Left kidney (tissue), 2 donors: Measurements from ENCODE around the gene FAM131C. TPM values are rescaled to one million over a fixed set of nuclear protein-coding genes. Genes with fewer than 3 reads are reported as not detected.
"Not testable (repeated sequence)": the region's sequence is repeated elsewhere in the genome, so short reads cannot be mapped to it uniquely, and the experiment has no call there.

Experiments
- DNase-seq: peaks from one replicate; pipeline ENCODE4 v3.0.0-alpha.2; 2013
- polyA plus RNA-seq: library from polyadenylated mRNA; unstranded; fragments of 120-200 nt; gene quantifications from one replicate; pipeline ENCODE4 v1.2.1, GENCODE V29; 2013; ENCODE audit not compliant: insufficient read length

FAM131C gene
- polyA plus RNA-seq, 1 donor: 1.3 TPM

DNA sequence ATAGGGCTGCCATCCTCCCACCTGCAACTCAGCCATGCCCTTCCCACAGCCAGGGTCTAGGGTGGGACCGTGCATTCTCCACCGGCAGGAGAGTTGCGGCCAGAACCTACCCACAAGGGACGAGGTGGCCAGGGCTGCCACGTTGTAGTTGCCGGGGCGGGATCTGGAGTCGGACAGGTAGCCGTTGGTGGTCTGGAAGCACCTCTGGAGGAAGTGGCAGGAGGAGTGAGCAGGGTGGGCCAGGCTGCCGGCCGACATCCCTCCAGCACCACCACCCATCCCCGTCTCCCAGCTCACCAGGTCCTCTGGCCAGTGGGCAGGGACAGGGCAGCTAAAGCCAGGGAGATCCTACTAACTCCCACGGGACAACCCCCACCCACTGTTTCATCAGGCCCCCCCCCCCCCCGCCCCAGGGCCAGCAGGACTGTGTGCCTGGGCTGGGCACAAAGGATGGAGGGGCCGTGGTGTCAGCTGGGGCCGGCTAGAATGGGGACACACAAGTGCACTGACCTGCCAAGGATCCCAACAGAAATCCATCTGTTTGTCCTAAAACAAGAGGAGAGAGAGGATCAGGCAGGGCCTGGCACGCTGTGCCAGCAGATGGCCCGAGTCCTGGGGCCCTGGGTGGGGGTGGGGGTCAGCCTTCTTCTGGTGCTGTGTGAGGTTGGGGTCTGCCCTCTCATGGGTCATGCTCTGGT lies 11.3 kb downstream of the FAM131C start:
- DNase-seq: not testable (repeated sequence)

DNA sequence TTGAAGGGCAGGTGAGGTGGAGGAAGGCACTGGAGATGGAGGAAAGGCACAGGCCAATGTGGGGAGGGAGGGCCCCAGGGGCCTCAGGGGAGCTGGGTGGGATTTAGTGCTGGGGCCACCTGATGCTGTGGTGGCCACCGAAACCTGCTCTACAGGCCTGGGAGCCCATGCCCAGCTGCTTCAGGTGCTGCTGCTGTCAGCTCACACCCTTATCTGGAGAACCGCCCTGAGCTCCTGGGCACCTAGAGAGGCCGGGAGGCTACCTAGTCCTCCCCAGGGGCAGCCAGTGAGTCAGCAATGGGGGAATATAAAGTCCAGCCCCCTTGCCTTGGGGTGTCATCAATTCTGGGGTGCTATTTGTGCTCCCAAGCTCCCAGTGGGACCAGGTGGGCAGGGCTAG lies 12.2 kb downstream of the FAM131C start:
- DNase-seq: no peak

DNA sequence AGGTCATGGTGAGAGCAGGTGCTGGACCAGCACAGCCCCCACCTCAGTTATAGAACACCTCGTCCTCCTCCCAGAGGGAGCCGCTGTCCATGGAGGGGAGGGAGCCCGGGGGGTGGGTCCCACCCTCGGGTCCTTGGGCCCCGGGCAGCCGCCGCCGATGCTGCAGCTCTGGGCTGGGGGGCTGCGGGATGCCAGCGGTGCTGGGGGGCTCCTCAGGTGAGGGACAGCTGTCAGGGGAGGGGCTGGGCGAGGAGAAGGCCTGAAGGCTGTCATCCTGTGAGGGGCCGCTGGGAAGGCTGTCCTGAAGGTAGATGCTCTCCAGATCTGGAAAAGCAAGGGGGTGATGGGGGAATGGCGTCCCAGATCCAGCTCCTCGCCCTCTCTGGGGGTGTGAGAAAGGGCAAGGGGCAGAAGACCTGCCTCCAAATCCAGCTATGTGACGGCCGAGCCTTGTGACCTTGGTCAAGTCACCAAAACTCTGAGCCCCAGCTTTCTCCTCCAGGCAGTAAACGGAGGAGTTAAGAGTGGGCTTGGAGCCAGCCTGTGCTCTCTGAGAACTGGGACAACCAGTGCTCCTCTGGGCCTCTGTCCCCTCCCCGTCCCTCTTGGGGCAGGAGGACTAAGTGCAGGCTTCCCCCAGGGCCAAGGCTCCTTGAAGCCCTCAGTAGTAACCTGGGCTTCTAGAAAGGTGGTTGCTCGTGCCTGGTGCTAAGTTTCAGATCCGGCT lies 14.9 kb downstream of the FAM131C start:
- DNase-seq: not testable (repeated sequence)

DNA sequence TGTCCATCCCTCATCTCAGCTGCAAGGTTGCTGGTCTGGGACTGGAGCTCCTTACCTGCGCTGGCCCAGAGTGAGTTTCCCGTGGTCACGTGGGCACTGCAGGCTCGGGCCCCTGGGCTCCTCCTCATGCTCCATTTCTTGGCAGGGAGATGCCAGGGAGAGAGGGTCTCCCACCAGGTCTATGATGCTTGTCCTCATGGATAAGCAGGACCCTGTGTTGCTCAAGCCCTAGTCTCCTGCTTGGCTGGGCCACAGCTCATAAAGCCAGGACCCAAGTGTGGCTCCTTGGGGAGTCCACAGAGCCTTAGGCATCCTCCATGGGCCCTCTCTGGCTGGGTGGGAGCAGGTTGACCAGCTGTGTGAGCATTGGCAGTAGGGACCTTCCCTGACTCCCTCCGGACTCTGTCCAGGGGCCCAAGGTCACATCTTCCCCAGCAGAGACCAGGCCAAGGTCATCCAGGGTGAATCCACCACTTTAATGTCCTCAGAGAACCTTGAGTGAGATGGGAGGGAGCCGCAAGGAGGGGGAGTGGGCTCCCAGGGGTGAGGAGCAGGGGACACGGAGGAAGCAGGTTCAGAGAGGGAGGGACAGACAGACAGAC lies 16.0 kb downstream of the FAM131C start:
- not testable (repeated sequence) for DNase-seq

DNA sequence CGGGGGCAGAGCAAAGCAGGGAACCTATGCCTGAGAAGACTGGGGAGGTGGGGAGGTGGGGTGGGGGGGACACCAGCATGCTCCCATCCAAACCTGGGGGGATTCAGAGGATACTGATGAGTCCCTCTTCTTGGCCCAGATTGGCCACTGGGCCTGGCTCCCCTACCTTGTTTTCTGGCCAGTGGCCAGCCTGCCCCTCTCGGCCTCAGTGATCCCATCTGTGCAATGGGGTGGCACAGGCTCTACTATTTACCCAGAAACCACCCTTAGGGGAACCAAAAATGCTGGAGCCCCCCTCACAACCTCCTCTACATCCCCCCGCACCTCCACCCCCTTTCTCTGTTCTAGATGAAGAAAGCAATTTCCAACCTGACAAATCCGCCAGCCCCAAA lies 16.9 kb downstream of the FAM131C start:
- DNase-seq: not testable (repeated sequence)

DNA sequence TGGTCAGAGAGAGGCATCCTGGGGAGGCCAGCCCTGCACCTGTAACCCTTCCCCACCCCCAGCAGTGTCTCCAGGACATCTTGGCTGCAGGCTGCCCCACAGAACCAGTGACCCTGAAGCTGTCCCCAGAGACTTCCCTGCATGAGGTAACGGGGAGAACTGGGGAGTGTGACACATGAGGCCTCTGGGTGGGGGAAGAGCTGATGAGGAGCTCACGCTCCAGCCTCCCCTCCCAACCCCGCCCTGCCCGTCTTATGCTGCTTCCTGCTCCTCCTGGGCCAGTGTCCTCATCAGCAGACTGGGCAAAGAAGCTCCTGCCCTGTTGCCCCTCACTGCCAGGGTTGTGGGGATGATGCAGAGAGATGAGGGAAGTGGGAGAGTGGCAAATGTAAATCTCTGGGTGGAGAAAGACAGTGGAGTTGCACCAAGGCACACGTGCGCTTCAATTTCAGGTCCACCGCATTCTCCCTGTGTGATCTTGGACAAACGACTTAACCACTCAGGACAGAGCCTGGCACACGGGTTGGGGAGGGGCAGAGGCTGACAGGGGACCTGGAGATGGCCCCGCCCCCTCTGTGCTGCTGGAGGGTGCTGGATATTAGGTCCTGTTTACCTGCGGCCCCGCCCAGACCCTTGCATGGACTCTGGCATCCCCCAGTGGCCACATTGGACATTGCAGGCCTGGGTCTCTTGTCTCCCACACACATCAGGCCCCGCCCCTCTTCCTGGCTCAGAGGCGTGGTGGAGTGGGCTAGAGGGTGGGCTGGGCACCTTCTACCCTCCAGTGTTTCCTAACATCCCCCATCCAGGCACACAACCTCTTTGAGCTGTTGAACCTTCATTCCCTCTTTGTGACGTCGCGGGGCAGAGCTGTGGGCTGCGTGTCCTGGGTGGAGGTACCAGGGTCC lies 17.6 kb downstream of the FAM131C start:
- peak; percentile 90 for DNase-seq

DNA sequence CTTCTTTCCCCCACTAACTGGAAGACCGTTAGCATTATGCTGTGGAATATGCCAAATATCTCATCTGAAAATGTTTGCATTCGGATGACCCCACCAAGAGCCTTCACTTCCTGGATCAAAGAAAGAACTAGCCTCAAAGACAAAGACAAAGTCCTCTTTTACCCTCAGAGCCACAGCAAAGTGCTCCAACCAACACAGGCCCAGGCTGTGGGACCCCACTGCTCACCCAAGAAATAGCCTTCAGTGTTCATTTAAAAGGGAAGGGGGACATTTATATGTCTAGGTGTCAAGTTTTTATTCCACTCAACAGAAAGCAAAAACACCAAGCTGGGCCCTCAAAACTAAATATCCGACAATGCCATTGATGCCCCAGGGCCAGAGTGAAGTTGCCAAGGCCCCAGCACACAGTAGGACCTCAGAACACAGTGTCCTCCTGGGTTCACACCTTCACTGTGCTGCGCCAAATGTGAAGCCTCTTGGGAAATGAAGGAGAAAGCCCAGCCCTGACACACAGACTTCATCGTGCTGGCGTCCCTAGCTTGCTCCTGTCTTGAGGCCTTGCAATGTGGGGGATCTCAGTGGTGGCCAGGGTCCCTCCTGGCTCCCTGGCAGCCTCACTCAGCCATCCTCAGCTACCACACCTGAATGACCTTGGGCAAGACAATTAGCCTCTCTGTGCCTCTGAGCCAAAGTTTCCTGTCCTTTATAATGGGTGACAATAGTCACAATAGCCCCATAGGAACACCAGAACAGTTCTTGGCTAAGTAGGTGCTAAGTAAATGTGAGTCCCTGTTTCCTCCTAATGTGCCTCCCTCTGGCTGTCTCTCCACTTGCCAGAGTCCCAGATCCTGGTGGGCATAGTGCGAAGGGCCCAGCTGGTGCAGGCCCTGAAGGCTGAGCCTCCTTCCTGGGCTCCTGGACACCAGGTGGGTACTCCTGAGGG lies 18.6 kb downstream of the FAM131C start:
- DNase-seq: no peak

DNA sequence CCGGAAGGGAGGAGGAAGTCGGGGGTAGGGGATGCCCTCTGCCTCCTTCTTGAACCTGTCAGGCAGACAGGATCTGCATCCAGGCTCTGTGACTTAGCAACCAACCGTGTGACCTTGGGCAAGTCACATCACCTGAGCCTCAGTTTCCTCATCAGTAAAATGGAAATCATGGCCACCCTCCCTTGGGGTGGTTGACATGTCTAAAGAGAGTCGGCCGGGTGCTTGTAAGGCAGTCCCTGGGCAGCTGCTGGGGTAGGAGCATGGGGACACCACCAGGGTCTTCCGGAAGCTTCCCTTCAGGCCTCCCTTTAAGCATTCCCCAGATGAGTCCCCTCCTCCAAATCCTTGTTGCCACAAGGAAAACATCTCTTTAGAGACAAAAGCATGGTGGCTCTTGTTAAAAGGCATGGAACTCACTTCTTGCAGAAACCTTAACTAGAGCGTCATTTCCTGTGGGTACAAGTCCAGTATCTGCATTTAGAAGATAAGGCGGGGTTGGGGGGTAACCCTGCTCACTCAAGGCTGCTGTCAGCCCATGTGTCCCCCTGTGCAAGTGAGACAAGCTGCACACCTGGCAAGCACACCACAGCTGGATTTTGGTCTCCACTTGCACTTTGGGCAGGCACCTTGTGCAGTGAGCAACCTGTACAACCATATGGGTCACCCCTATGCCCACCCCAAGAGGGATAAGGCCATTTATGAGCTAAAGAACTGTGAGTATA lies 19.5 kb downstream of the FAM131C start:
- no peak for DNase-seq

DNA sequence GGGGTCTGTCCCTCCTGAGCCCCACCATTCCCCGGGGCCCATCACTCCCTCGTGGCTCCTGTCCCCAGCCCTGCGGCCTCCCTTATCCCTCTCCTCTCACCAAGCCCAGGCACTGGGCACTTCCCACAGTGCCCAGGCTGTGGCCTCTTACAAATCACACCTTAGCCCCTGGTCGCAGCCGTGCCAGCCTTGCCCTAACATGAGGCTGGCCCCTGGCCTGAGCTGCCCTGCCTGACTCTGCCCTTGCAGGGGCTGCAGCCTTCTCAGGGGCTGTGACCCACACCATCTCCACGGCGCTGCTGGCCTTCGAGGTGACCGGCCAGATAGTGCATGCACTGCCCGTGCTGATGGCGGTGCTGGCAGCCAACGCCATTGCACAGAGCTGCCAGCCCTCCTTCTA lies 21.5 kb downstream of the FAM131C start:
- DNase-seq: not testable (repeated sequence)

DNA sequence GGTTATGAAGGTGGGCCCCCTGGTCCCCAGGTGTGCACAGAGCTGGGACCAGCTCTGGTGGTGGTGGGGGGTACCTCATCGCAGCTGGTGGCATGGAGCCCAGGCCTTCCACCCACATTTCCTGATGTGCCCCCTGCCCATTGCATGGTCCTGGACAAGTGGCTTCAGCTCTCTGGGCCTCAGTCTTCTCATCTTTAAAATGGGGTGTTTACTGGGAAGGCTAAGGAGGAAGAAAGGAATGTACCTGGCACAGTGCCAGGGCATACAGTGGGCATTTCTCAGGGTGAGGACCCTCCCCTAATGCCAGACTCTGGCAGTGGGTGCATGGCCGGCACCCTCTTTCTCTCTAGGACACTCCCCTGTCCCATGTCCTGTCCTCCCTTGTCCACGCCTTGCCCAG lies 22.4 kb downstream of the FAM131C start:
- no peak for DNase-seq

DNA sequence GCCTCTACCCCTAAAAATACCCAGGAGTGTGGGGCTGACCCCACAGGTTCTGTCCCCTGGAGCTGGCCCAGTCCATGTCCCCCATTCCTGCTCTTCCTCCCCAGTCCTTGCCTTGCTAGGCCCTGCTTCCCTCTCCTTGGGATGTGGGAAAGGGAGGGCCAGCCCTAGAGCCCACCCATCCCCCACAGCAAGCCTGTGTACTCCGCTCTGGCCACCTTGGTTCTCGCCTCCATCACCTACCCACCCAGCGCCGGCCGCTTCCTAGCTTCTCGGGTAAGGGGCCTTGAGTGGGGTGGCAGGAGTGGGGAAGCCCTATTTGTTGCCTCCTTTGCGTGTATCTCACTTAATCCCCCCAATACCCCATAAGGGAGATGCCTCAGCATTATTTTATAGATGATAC lies 23.1 kb downstream of the FAM131C start:
- no peak for DNase-seq

DNA sequence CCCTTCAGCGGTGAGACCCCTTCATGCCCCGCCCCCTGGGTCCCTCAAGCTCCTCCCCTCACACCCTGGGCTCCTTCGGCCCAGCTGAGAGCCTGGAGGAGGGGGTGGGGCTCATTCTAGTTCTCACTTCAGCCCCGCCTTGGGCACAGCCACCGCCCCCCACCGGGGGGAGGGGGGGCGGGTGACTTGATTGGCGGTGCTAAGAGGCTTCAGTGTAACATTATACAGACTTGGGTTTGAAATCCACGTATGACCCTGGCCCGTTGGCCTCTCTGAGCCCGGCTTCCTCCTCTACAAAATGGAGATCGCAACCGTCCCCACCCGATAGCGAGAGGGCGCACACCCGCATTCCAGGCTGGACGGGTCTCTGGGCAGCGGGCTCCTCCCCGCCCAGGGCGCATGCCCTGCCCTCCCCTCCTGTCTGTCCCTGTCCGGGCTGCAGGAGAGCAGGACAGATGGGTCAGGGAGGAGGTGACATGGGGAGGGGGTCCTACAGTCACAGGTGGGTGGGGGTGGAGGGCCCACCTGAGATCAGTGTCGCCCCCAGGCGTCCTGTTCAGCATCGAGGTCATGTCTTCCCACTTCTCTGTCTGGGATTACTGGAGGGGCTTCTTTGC lies 24.8 kb downstream of the FAM131C start:
- peak; percentile 80 for DNase-seq

DNA sequence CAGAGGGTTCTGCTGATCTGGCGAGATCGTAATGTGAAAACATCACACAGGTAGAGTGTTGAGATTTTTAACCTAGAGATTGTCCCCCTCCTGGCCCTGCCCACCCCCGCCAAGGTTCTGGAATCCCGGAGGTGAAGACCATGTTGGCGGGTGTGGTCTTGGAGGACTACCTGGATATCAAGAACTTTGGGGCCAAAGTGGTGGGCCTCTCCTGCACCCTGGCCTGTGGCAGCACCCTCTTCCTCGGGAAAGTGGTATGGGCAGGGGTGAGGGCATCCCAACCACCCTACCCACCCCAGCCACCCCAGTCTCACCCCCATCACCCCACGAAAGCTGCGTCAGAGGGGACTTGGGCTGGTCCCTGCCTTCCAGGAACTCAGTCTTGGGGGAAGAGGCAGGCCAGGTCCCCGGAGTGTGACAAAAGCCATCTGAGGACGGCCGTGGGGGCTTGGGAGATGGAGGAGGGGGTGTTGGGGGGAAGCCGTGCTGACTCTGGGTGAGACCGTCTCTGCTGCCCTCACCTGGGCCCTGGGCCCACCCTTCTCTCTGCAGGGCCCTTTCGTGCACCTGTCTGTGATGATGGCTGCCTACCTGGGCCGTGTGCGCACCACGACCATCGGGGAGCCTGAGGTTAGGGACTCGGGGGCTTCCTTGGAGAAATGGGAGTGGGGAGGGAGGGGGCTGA lies 25.5 kb downstream of the FAM131C start:
- no peak for DNase-seq

DNA sequence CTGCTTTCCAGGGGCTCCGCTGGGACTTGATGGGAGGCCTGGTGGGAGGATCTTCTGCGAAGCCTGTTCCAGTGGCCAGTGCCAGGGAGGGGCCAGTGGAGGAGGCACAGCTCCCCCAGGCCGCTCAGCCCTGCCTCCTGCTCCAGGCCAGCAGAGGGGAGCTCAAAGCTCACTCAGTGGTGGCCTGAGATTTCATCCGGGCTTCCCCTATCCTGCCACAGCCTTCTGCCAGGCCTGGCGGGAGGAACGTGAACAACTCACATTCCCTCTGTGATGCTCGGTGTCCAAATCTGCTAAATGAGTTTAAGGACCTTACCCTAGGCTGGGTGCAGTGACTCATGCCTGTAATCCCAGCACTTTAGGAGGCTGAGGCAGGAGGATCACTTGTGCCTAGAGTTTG lies 26.6 kb downstream of the FAM131C start:
- no peak for DNase-seq

DNA sequence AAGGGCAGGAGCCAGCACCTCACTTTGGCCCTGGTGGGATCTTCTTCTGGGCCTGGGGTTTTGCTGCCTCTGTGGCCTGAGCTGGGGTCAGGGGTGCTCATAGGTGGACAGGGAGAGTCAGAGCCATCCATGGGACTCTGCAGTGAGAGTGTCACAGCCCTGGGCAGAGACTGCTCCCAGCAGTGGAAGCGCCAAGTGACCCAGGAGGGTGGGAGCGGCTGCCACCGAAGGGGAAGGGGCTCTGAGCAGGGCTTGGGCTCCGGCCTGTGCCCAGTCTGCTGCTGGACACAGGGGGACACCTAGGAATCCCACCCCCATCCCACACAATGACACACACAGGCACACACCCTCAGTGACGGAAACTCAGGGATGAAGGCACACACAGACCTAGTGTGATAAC lies 29.5 kb downstream of the FAM131C start:
- no peak for DNase-seq

DNA sequence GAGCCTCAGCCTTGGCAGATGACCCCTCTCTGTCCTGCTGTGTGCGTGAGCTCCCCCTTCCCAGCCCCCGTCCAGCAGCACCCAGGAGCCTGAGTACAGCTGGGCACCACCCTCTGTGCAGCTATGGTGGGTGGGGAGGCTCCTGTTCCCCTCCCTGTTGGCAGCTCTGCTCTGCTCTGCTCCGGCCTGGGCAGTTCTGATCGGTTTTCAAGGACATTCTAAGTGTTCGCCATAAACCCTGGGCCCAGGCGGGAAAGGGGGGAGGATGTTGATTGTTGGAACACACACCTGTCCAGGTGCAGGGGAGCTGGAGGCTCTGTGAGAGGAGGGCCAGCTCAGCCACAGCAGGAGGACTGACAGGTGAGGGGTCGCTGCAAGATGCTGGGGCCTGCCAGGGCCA lies 29.9 kb downstream of the FAM131C start, which contains the start of gene CLCNKB:
TSS of gene CLCNKB (plus strand) at position 262 of the 400 bp plus-strand sequence. CDS start 711 bp downstream, outside the sequence.
- DNase-seq: no peak

DNA sequence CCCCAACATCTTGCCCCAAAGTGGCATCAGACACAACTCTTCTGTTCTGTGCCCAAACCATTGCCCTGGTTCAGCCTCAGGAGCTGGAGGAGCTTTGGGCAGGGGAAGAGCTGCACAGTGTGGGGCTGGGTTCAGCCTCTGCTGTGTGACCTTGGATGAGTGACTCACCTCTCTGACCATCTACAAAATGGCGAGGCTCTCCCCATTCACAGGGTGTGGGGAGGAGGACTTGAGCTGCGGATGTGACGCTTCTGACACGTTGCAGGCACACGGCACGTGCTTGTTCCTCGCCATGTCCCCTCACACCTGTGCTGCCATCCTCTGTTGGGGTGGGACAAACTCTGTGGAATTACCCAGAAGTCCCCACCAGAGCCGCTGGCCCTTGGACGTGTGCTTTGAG lies 30.8 kb downstream of the FAM131C start:
- not testable (repeated sequence) for DNase-seq

DNA sequence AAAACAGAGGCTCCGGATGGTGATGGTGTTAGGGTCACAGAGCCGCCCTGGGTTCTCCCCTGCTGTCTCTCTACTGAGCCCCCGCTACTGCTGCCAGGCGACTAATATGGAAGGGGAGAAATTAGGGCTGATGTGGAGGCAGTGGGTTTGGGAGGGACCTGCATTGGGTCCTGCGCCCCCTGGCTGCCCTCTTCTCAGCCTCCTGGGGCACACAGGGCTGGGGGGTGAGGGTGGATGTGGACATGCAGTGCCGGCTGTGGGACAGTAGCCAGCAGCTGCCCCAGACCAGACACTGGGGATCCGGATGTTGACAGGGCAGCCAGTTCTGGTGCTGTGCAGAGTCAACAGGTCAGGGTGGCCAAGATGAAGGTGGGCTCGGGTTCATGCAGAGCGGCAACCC lies 31.4 kb downstream of the FAM131C start:
- DNase-seq: no peak

DNA sequence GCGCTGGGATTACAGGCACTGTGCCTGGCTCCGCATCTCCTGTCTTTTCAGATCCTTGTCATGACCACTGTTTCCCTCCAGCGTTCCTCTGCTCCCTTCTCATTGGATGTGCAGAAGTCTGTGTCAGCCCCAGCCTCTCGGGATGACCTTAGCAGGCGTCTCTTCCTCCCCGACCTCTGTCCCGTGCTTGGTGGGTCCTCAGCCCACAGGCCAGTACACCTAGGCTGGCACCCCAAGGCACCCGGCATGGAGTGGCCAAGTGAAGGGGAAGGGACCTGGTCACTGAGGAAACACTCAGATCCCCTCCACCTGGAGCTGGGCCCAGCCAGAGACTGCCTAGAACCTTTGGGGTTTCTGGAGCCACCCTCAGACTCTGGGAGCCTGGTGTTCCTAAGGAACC lies 32.3 kb downstream of the FAM131C start:
- no peak for DNase-seq
